ENCODE results near the gene LRRN2. TPM values are rescaled to one million over a fixed set of nuclear protein-coding genes. Genes with fewer than 3 reads are reported as not detected.

LRRN2 gene
- total and polyA plus RNA-seq, 2 donors (not counting 3 experiments of a cell fraction or from before 2014, with no cell fraction given): not detected

- Histone ChIP-seq H3K27me3 (ENCODE audit: control insufficient read depth in 2 of 2, insufficient read depth in 2 of 2, low read length in 2 of 2) (no peaks in the 10 kb centered on the region), H3K9ac (replicated peaks; ENCODE audit: extremely low read depth, insufficient read depth, low read length) (no peak overlapping the region), H3K27ac (ENCODE audit: insufficient read depth, low read depth, low read length) (no peak overlapping the region), H3K4me3 (replicated peaks in 1 of 3; ENCODE audit: insufficient read depth in 1 of 3, low read depth in 1 of 3, low read length in 3 of 3) (no peak overlapping the region), H2AFZ (ENCODE audit: low read depth, low read length) (no peak overlapping the region), H3K36me3 (ENCODE audit: control insufficient read depth in 2 of 2, extremely low read depth in 1 of 2, insufficient read depth in 2 of 2, low read length in 2 of 2) (no peaks in the 10 kb centered on the region), H4K20me1 (replicated peaks; ENCODE audit: control insufficient read depth, extremely low read depth, insufficient read depth, low read length) (no peaks in the 10 kb centered on the region), H3K4me2 (ENCODE audit: insufficient read depth, low read length) (no peak overlapping the region), H3K4me1 (ENCODE audit: control insufficient read depth, extremely low read depth, insufficient read depth, low read length) (peaks cover 4% of the 10 kb centered on the region), H3K9me3 (replicated peaks; ENCODE audit: control insufficient read depth, insufficient read depth, low read length) (no peaks in the 10 kb centered on the region), H3K79me2 (ENCODE audit: control insufficient read depth, insufficient read depth, low read length) (no peaks in the 10 kb centered on the region), H3K9me1 (replicated peaks; ENCODE audit: control insufficient read depth, extremely low read depth, insufficient read depth, low read length) (no peaks in the 10 kb centered on the region)
- CTCF ChIA-PET: interaction anchor here (3.8 kb wide), 1 partner anchor 229 kb away, joined by 18 read pairs; no protein-coding TSS in a partner anchor
- intact Hi-C loops (cut with micrococcal nuclease): no loop called here
- dilution Hi-C loops (cut with MboI; ENCODE audit: extremely low pct_ligation_motif_present, low sequenced_read_pairs): no loop called here
- TF ChIP-seq CTCF (IDR thresholded peaks at IDR 0.05; ENCODE audit: extremely low read depth in 1 of 2, insufficient read depth in 1 of 2, low read depth in 1 of 2, low read length in 2 of 2) (no peak), POLR2A (IDR thresholded peaks at IDR 0.05; ENCODE audit: low read depth, low read length) (no peak), FOS (IDR thresholded peaks at IDR 0.05; ENCODE audit: borderline replicate concordance, insufficient read depth, low read length) (no peak), EZH2 (IDR thresholded peaks at IDR 0.05; ENCODE audit: borderline replicate concordance, low read depth, low read length, severe bottlenecking) (no peak)
- FAIRE-seq: no peak
- no TSS peak for BruUV-seq (replicated peaks)
- no peak for DNase-seq (ENCODE audit: low read depth, low spot score)
- POLR2A ChIA-PET: no interaction called here
Observed at GRCh38 chr1:204577794-204578478, 107.6 kb downstream of the LRRN2 start.

GRCh38 chr1:204576422-204576821, 109.1 kb downstream of the LRRN2 start:
- CTCF ChIA-PET: interaction anchor here (1.0 to 3.4 kb wide), 3 partner anchors 10 to 232 kb away, joined by 4 to 29 read pairs (median 18); no protein-coding TSS in a partner anchor
- Histone ChIP-seq H3K9me3 (replicated peaks; ENCODE audit: control insufficient read depth, insufficient read depth, low read length) (no peaks in the 10 kb centered on the region), H3K4me2 (ENCODE audit: insufficient read depth, low read length) (no peak overlapping the region), H4K20me1 (replicated peaks; ENCODE audit: control insufficient read depth, extremely low read depth, insufficient read depth, low read length) (no peaks in the 10 kb centered on the region), H3K4me1 (ENCODE audit: control insufficient read depth, extremely low read depth, insufficient read depth, low read length) (peaks cover 4% of the 10 kb centered on the region), H3K9ac (replicated peaks; ENCODE audit: extremely low read depth, insufficient read depth, low read length) (no peak overlapping the region), H3K27me3 (ENCODE audit: control insufficient read depth in 2 of 2, insufficient read depth in 2 of 2, low read length in 2 of 2) (no peaks in the 10 kb centered on the region), H3K9me1 (replicated peaks; ENCODE audit: control insufficient read depth, extremely low read depth, insufficient read depth, low read length) (no peaks in the 10 kb centered on the region), H3K79me2 (ENCODE audit: control insufficient read depth, insufficient read depth, low read length) (no peaks in the 10 kb centered on the region), H3K4me3 (replicated peaks in 1 of 3; ENCODE audit: insufficient read depth in 1 of 3, low read depth in 1 of 3, low read length in 3 of 3) (no peak overlapping the region), H3K36me3 (ENCODE audit: control insufficient read depth in 2 of 2, extremely low read depth in 1 of 2, insufficient read depth in 2 of 2, low read length in 2 of 2) (no peaks in the 10 kb centered on the region), H3K27ac (ENCODE audit: insufficient read depth, low read depth, low read length) (no peak overlapping the region), H2AFZ (ENCODE audit: low read depth, low read length) (no peak overlapping the region)
- POLR2A ChIA-PET: no interaction called here
- no TSS peak for BruUV-seq (replicated peaks)
- intact Hi-C loops (cut with micrococcal nuclease): no loop called here
- no peak for FAIRE-seq
- TF ChIP-seq FOS (IDR thresholded peaks at IDR 0.05; ENCODE audit: borderline replicate concordance, insufficient read depth, low read length) (no peak), MAX (IDR thresholded peaks at IDR 0.05; ENCODE audit: insufficient read depth, insufficient read length) (no peak), POLR2AphosphoS5 (IDR thresholded peaks at IDR 0.05; ENCODE audit: insufficient read depth, low read depth, low read length) (no peak), GATA2 (IDR thresholded peaks at IDR 0.05; ENCODE audit: insufficient read depth, insufficient read length, low read depth, low read length) (no peak), MYC (IDR thresholded peaks at IDR 0.05; ENCODE audit: low read depth, low read length) (no peak), CTCF (IDR thresholded peaks at IDR 0.05; ENCODE audit: extremely low read depth in 1 of 2, insufficient read depth in 1 of 2, low read depth in 1 of 2, low read length in 2 of 2) (no peak), EZH2 (IDR thresholded peaks at IDR 0.05; ENCODE audit: borderline replicate concordance, low read depth, low read length, severe bottlenecking) (no peak), POLR2A (IDR thresholded peaks at IDR 0.05; ENCODE audit: low read depth, low read length) (no peak), JUN (IDR thresholded peaks at IDR 0.05; ENCODE audit: borderline replicate concordance, insufficient read depth, insufficient read length, low read depth) (no peak)
- DNase-seq (ENCODE audit: low read depth, low spot score): no peak
- dilution Hi-C loops (cut with MboI; ENCODE audit: extremely low pct_ligation_motif_present, low sequenced_read_pairs): no loop called here
